ENCODE data around the gene SLC4A4.

SLC4A4 gene

DNA sequence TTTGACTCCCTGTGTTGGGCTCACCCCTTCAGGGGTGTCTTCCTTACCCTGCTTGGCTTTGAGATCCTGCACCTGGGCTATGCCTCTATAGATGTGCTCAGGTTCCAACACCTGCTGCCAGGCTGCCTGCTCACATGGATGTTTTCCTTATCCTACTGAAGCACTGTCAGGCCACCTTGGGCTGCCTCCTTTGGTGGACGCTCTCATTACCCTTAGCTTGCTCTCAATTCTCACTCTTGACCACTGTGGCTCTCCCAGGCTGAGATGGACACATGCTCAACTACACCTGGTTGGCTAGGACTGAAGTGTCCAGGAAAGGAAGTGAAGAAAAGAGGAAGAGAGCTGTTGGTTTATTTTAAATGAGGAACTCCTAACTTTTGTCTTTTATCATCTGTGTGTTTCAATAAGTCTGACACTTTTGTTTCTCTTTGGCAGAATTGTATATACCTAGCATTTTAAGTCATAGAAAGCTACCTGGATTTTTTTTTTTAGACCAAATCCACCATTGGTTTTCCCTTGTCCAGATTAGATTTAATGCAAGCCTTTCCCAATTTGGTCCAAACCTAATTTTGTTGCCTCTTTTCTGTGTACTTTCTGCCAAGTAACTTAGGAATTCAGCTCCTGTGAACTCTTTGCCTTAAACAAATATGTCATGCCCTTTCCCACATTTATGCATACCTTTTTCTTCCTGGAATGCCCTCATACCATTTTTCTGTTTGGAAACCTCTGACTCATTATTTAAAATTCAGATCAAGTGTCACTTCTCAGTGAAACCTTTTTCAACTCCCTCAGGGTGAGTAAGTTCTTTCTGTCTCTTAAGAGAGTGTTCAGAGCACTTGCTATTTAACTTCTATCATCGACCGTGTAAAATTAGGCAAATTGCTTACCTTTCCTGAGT lies 269.2 kb downstream of the SLC4A4 start:
- no peak for DNase-seq

DNA sequence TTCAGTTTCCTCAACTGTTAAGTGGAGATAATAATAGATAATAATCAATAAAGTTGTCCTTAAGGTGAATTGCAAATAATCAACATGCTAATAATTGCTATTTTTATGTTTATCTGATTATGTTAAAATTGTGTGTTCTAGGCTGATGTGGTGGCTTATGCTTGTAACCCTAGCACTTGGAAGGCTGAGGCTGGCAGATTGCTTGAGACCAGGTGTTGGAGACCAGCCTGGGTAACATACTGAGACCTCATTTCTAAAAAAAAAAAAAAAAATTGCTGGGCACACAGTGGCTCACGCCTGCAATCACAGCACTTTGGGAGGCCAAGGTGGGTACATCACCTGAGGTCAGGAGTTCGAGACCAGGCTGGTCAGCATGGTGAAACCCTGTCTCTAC lies 269.9 kb downstream of the SLC4A4 start:
- no peak for DNase-seq

DNA sequence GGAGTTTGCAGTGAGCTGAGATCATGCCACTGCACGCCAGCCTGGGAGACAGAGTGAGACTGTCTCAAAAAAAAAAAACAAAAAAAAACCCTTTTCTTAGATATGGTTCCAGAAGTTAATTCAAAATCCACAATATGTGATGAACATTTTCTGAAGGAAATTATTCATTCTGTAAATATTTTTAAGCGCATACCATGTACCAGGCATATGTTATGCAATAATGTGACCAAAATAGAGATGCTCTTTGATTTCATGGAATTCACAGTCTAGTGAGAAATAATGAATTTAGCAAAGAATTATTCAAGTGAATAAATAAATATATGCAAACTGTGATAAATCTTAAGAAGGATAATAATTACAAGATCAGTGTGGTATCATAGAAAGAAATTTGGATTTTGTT lies 270.3 kb downstream of the SLC4A4 start:
- DNase-seq = no peak

DNA sequence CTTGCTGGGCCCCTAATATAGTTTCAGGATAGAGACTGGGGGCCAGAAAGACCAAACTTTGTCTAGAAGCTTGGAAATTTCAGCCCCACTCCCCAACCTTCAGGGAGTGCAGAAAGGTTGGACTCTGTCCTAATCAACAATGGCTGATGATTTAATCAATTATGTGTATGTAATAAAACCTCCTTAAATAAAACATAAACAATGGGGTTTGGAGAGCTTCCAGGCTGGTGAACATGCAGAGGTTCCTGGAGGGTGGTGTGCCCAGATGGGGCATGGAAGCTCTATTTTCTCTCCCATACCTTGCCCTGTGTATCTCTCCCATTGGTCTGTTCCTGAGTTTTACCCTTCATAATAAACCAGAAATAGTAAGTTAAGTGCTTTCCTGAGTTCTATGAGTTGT lies 270.8 kb downstream of the SLC4A4 start:
- DNase-seq = no peak

DNA sequence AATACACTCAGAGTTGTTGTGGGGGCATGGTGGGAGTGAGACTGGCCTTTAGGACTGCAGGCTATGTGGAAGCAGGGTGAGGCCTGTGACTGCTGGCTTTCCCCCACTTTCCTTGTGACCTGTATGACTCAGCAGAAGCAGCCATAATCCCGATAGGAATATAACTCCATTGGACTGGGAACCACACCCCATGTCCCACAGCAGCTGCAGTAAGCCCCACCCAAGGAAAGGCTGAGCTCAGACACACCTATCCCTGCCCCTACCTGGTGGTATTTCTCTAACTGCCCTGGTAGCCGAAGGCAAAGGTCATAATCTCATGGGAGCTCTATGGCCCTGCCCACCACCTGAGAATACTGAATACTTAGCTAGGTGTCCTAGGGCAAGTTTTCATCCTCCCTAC lies 275.8 kb downstream of the SLC4A4 start:
- no peak for DNase-seq

DNA sequence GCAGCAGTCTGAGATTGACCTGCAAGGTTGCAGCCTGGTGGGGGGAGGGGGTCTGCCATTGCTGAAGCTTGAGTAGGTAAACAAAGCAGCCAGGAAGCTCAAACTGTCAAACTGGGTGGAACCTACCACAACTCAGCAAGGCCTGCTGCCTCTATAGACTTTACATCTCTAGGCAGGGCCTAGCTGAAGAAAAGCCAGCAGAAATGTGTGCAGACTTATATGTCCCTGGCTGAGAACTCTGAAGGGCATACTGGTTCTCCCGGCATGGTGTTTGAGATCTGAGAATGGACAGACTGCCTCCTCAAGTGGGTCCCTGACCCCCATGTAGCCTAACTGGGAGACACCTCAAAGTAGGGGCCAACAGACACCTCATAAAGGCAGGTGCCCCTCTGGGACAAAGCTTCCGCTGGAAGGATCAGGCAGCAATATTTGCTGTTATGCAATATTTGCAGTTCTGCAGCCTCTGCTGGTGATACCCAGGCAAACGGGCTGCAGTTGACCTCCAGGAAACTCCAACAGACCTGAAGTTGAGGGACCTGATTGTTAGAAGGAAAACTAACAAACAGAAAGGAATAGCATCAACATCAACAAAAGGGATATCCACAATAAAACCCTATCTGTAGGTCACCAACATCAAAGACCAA lies 277.5 kb downstream of the SLC4A4 start:
- DNase-seq = no peak

Data from CD4-positive, alpha-beta T cell treated with Interferon gamma for 1 hour (primary cell).